Heart left ventricle (tissue), 13 donors: Measurements from ENCODE around the gene RAP1GAP.

Experiments used
- CTCF ChIP-seq, 12 donors: fragments of 200-600 bp; sonication (generic) in 4 of 12; IDR thresholded peaks; one replicate each; pipeline versions ENCODE4 v1.5.0 to v1.8.0; 2018 to 2022; ENCODE audit warnings: antibody characterized with exemption in 12 of 12, mild to moderate bottlenecking in 5 of 12
- POLR2A ChIP-seq, 2 donors: fragments of 450-650 bp; IDR thresholded peaks; one replicate each; pipeline ENCODE4 v1.6.1; 2017; ENCODE audit warnings: antibody characterized with exemption in 2 of 2, mild to moderate bottlenecking in 2 of 2, moderate library complexity in 2 of 2
- donor health status: ischemic (EF 13 %, LVEDD 7.1; RV severe dilation, severe dysfunction).
- donor health status: DM: no; HTN: yes; CAD: no.
- donor health status: DM: no; HTN: no; CAD: no.
- donor health status: ischemic (EF 25% LVEDD 6.9; RV normal size, moderate dysfunction).
- donor health status: ischemic (EF 25% LVEDD 5.7; RV mildly dilated, moderate dysfunction).
- donor health status: ischemic (EF 35%, LVEDD 5.7; RV mildly dilated, moderate dysfunction).
- donor health status: nonischemic (EF 11% LVEDD 7.7; RV severe dilation, severe dysfunction).
- donor health status: DM: yes; HTN: yes; CAD: no.
- donor health status: PGD.
- donor health status: ischemic (EF 29% LVEDD 5.4; RV normal size, mild dysfunction).
- donor health status: nonischemic (EF 23%, LVEDD 6.1; RV moderate dilation, normal function).

GRCh38 chr1:21607549-21608529 lies 61.3 kb downstream of the RAP1GAP start:
- TF ChIP-seq CTCF (IDR thresholded peaks at IDR 0.05) (no peak), POLR2A (IDR thresholded peaks at IDR 0.05) (no peak)
